HCT116 (cell line): ENCODE measurements around the gene ENPP3. TPM values are rescaled to one million over a fixed set of nuclear protein-coding genes. Genes with fewer than 3 reads are reported as not detected.

ENCODE experiments used
- ATAC-seq: fragments of 200-7000 bp; cut with Tn5 transposase; 2 replicates; pipeline ENCODE4 v1.9.1; 2020; ENCODE audit warnings: mild to moderate bottlenecking, moderate library complexity
- BruUV-seq: library from RNA; stranded (reverse); fragments of 400-500 nt; replicated peaks from 2 replicates; lab custom pipeline; 2021; lab: Mats Ljungman, UMichigan
- CTCF ChIA-PET: fragments of 300-600 bp; sonication (Branson Sonifier 250); formaldehyde crosslinking; loops from one replicate; lab custom pipeline; 2021; ENCODE audit warnings: antibody characterized with exemption; lab: Charles Lee
- POLR2A ChIA-PET: fragments of 300-600, 350-600 bp; sonication (Branson Sonifier 250); formaldehyde crosslinking; loops from one replicate; lab custom pipeline; 2021; ENCODE audit warnings: antibody characterized with exemption; lab: Charles Lee
- RAD21 ChIA-PET, 2 experiments: fragments of 300-600 bp; sonication (Branson Sonifier 250); formaldehyde crosslinking; loops; one replicate each; lab custom pipeline; 2023; ENCODE audit warnings: low total read pairs in 2 of 2; ENCODE audit not compliant: uncharacterized antibody in 2 of 2, unreplicated experiment in 2 of 2, low non-redundant PET in 1 of 2; lab: Charles Lee
- DNase-seq: peaks from one replicate; pipeline ENCODE4 v3.0.0-alpha.2; 2010; ENCODE audit warnings: low read depth, low spot score
- H2AFZ ChIP-seq: fragments of 200-600 bp; shearing (Covaris generic), sonication (generic); 2 replicates; pipeline ENCODE4 v1.6.1; 2017; ENCODE audit warnings: low read depth, mixed run types, mixed read lengths, antibody characterized with exemption, low read length; ENCODE audit not compliant: poor library complexity, severe bottlenecking
- H3K27ac ChIP-seq: 2 replicates; pipeline ENCODE4 v1.5.1; 2012; ENCODE audit warnings: low read depth, low read length
- H3K27me3 ChIP-seq: fragments of 200-600 bp; sonication (generic); 2 replicates; pipeline ENCODE4 v1.6.1; 2016; ENCODE audit warnings: mixed run types, low read length, mixed read lengths; ENCODE audit not compliant: insufficient read depth
- H3K36me3 ChIP-seq, 2 experiments: fragments of 200-500 bp in 1 of 2; fragments of 200-600 bp in 1 of 2; sonication (Bioruptor generic) in 1 of 2; sonication (generic) in 1 of 2; 2 replicates each; pipeline versions ENCODE4 v1.5.1 to v1.6.1; 2014 to 2016; ENCODE audit warnings: low read length in 2 of 2, inconsistent platforms in 1 of 2, mixed read lengths in 1 of 2, mixed run types in 1 of 2; ENCODE audit not compliant: insufficient read depth in 2 of 2, control insufficient read depth in 1 of 2
- H3K4me1 ChIP-seq, 2 experiments: fragments of 200-600 bp in 1 of 2; sonication (generic) in 1 of 2; 2 replicates each; pipeline versions ENCODE4 v1.5.1 to v1.6.1; 2012 to 2017; ENCODE audit warnings: low read length in 2 of 2, inconsistent platforms in 1 of 2, mild to moderate bottlenecking in 1 of 2, mixed read lengths in 1 of 2, mixed run types in 1 of 2, moderate library complexity in 1 of 2; ENCODE audit not compliant: insufficient read depth in 2 of 2, control insufficient read depth in 1 of 2
- H3K4me2 ChIP-seq: fragments of 200-600 bp; sonication (generic); 2 replicates; pipeline ENCODE4 v1.6.1; 2017; ENCODE audit warnings: mixed run types, low read length, mixed read lengths
- H3K4me3 ChIP-seq, 2 experiments: fragments of 200-600 bp in 1 of 2; sonication (generic) in 1 of 2; replicated peaks in 1 of 2; 2 replicates each; pipeline ENCODE4 v1.5.1; 2011 to 2016; ENCODE audit warnings: low read length in 2 of 2, control low read depth in 1 of 2, low read depth in 1 of 2, mild to moderate bottlenecking in 1 of 2, mixed read lengths in 1 of 2, mixed run types in 1 of 2
- H3K79me2 ChIP-seq: fragments of 200-600 bp; sonication (generic); 2 replicates; pipeline ENCODE4 v1.6.1; 2017; ENCODE audit warnings: mild to moderate bottlenecking, mixed run types, low read length, moderate library complexity, mixed read lengths; ENCODE audit not compliant: insufficient read depth
- H3K9ac ChIP-seq: fragments of 200-600 bp; sonication (generic); 2 replicates; pipeline ENCODE4 v1.6.1; 2016; ENCODE audit warnings: low read length, mixed read lengths
- H3K9me2 ChIP-seq: fragments of 200-600 bp; sonication (generic), shearing (Covaris generic); 2 replicates; pipeline ENCODE4 v1.6.1; 2017; ENCODE audit warnings: mixed run types, mild to moderate bottlenecking, moderate library complexity; ENCODE audit not compliant: insufficient read depth
- H3K9me3 ChIP-seq, 2 experiments: fragments of 200-500 bp in 1 of 2; fragments of 200-600 bp in 1 of 2; sonication (Bioruptor generic) in 1 of 2; sonication (generic) in 1 of 2; 2 replicates each; pipeline ENCODE4 v1.6.1; 2014 to 2017; ENCODE audit warnings: low read length in 2 of 2, mixed read lengths in 2 of 2, inconsistent platforms in 1 of 2, low read depth in 1 of 2, mild to moderate bottlenecking in 1 of 2, mixed run types in 1 of 2, moderate library complexity in 1 of 2; ENCODE audit not compliant: control insufficient read depth in 1 of 2, insufficient read depth in 1 of 2
- H4K20me1 ChIP-seq: fragments of 200-600 bp; sonication (generic), shearing (Covaris generic); 2 replicates; pipeline ENCODE4 v1.6.1; 2017; ENCODE audit warnings: mixed run types, mild to moderate bottlenecking, moderate library complexity; ENCODE audit not compliant: insufficient read depth
- CTCF ChIP-seq, 3 experiments: fragments of 200-600 bp in 1 of 3; sonication (generic) in 1 of 3; IDR thresholded peaks in 2 of 3; conservative IDR thresholded peaks in 1 of 3; 2 replicates each; pipeline ENCODE4 v1.5.1; 2012 to 2017; ENCODE audit warnings: low read depth in 2 of 3, low read length in 2 of 3, antibody characterized with exemption in 1 of 3, borderline replicate concordance in 1 of 3, control low read depth in 1 of 3, mild to moderate bottlenecking in 1 of 3, mixed read lengths in 1 of 3, mixed run types in 1 of 3, moderate library complexity in 1 of 3; ENCODE audit not compliant: insufficient read depth in 1 of 3
- EZH2phosphoT487 ChIP-seq: fragments of 200-600 bp; IDR thresholded peaks from 2 replicates; pipeline ENCODE4 v1.6.1; 2018; ENCODE audit warnings: antibody characterized with exemption, borderline replicate concordance
- MAX ChIP-seq: IDR thresholded peaks from 2 replicates; pipeline ENCODE4 v1.6.1; 2012
- POLR2A ChIP-seq: IDR thresholded peaks from 2 replicates; pipeline ENCODE4 v1.7.0; 2011; ENCODE audit warnings: borderline replicate concordance; ENCODE audit not compliant: insufficient read depth, insufficient read length; ENCODE audit errors: extremely low read depth
- SP1 ChIP-seq: IDR thresholded peaks from 2 replicates; pipeline ENCODE4 v1.6.1; 2012; ENCODE audit warnings: low read depth
- SRF ChIP-seq: IDR thresholded peaks from 2 replicates; pipeline ENCODE4 v1.6.1; 2012; ENCODE audit warnings: low read depth
- YY1 ChIP-seq: IDR thresholded peaks from 2 replicates; pipeline ENCODE4 v1.6.1; 2011; ENCODE audit warnings: low read length, low read depth, moderate library complexity, mild to moderate bottlenecking; ENCODE audit not compliant: insufficient replicate concordance; ENCODE audit errors: extremely low read depth
- ZFX ChIP-seq: fragments of 450-650 bp; IDR thresholded peaks from 2 replicates; pipeline ENCODE4 v1.6.1; 2017
- ZNF274 ChIP-seq: fragments of 200-500 bp; sonication (Bioruptor generic); IDR thresholded peaks from 2 replicates; pipeline ENCODE4 v1.6.1; 2014; ENCODE audit warnings: mild to moderate bottlenecking, low read depth, low read length, inconsistent platforms
- intact Hi-C: fragments of 100-400 bp; cut with micrococcal nuclease; formaldehyde crosslinking; loops from 2 replicates; pipeline ENCODE4 v1.10.0; 2022
- total RNA-seq: library from RNA; stranded (reverse); gene quantifications from one replicate; pipeline ENCODE4 v1.2.1, GENCODE V29; 2021; ENCODE audit not compliant: unreplicated experiment
- TF ChIP-seq, protein P1 (sequence below): IDR thresholded peaks from 2 replicates; pipeline ENCODE4 v1.6.1; 2011; ENCODE audit warnings: mild to moderate bottlenecking, low read length, moderate library complexity; ENCODE audit not compliant: insufficient replicate concordance; ENCODE audit errors: extremely low read depth

ENPP3 gene
- total RNA-seq, 1 experiment from 2014 or later = 0.15 TPM

DNA sequence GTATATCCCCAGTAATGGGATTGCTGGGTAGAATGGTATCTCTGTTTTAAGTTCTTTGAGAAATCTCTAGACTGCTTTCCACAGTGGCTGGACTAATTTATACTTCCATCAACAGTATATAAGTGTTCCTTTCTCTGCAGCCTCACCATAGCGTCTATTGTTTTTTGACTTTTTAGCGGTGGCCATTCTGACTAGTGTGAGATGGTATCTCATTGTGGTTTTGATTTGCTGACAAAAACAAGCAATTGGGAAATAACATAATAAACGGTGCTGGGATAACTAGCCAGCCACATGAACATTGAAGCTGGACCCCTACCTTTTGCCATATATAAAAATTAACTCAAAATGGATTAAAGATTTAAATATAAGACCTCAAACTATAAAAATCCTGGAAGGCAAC is 49.9 kb downstream of the ENPP3 start:
- H3K4me2 ChIP-seq = no peak overlapping the region
- H3K9ac ChIP-seq = no peak overlapping the region
- peaks cover 5% of the 10 kb centered on the region; the same call in 1 of the 2 replicates for H3K9me2 ChIP-seq
- no peaks in the 10 kb centered on the region for H4K20me1 ChIP-seq
- ATAC-seq (no peak), DNase-seq (no peak)
- ChIA-PET RAD21 (no interaction called here), CTCF (no interaction called here), POLR2A (no interaction called here)
- no peaks in the 10 kb centered on the region for H3K79me2 ChIP-seq
- H3K27me3 ChIP-seq = no peaks in the 10 kb centered on the region
- H3K36me3 ChIP-seq = no peaks in the 10 kb centered on the region
- TF ChIP-seq ZNF274 (no peak), MAX (no peak), YY1 (no peak), ZFX (no peak), EZH2phosphoT487 (no peak), CTCF (IDR thresholded peaks at IDR 0.05 in 2 of 3, conservative IDR thresholded peaks at IDR 0.05 in 1 of 3; ENCODE audit: borderline replicate concordance in 1 of 3, insufficient read depth in 1 of 3, low read depth in 2 of 3, low read length in 2 of 3) (no peak), POLR2A (no peak), SP1 (no peak), SRF (no peak)
- TF ChIP-seq, protein P1, sequence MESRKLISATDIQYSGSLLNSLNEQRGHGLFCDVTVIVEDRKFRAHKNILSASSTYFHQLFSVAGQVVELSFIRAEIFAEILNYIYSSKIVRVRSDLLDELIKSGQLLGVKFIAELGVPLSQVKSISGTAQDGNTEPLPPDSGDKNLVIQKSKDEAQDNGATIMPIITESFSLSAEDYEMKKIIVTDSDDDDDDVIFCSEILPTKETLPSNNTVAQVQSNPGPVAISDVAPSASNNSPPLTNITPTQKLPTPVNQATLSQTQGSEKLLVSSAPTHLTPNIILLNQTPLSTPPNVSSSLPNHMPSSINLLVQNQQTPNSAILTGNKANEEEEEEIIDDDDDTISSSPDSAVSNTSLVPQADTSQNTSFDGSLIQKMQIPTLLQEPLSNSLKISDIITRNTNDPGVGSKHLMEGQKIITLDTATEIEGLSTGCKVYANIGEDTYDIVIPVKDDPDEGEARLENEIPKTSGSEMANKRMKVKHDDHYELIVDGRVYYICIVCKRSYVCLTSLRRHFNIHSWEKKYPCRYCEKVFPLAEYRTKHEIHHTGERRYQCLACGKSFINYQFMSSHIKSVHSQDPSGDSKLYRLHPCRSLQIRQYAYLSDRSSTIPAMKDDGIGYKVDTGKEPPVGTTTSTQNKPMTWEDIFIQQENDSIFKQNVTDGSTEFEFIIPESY = no peak
- no peak overlapping the region for H2AFZ ChIP-seq
- H3K4me3 ChIP-seq = no peak overlapping the region
- H3K27ac ChIP-seq = no peak overlapping the region
- H3K9me3 ChIP-seq = no peaks in the 10 kb centered on the region
- no peaks in the 10 kb centered on the region for H3K4me1 ChIP-seq
- intact Hi-C loops = no loop called here
- BruUV-seq = no TSS peak
